ENCODE data around the gene STK4.
A peak's percentile ranks its signal among the peaks of the same experiment; 100 is the strongest.

STK4 gene

DNA sequence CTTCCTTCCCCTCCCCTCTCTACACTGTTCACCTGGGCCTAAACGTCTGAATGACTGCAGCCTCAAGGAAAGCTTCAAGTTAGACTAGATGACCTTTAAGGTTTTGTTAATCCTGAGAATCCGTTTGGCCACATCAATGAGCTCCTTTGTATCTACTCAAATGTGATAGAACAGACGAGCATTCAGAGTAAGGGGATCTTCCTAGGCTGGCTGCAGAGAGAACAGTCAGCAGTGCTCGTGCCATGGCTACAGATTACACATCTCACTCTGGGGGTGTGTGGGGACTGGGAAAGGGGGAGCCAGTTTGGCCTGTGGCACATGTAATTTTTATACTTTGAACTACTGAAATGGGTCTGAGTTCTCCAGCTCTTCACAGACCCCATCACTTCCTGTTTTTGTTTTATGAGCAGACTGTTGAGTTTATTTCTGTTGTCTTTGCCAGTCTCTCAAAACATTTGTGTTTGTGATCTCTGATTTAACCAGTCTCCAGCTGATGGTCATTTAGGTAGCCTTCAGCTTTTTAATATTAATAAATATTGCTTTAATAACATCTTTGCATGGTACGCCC is 83.7 kb downstream of the STK4 start:
- no peak for DNase-seq (ENCODE audit: low read depth in 1 of 2, low spot score in 1 of 2)
- H3K27me3 ChIP-seq (ENCODE audit: insufficient read depth, poor library complexity, severe bottlenecking), result no peaks in the 10 kb centered on the region
- TF ChIP-seq SPI1 (IDR thresholded peaks at IDR 0.05; ENCODE audit: borderline replicate concordance, low read depth) (peak; percentile 95), GABPA (IDR thresholded peaks at IDR 0.05; ENCODE audit: low read depth) (no peak)
- H3K27ac ChIP-seq (replicated peaks), result no peak overlapping the region
- H3K4me3 ChIP-seq (replicated peaks; ENCODE audit: insufficient read depth, low read length), result no peak overlapping the region

DNA sequence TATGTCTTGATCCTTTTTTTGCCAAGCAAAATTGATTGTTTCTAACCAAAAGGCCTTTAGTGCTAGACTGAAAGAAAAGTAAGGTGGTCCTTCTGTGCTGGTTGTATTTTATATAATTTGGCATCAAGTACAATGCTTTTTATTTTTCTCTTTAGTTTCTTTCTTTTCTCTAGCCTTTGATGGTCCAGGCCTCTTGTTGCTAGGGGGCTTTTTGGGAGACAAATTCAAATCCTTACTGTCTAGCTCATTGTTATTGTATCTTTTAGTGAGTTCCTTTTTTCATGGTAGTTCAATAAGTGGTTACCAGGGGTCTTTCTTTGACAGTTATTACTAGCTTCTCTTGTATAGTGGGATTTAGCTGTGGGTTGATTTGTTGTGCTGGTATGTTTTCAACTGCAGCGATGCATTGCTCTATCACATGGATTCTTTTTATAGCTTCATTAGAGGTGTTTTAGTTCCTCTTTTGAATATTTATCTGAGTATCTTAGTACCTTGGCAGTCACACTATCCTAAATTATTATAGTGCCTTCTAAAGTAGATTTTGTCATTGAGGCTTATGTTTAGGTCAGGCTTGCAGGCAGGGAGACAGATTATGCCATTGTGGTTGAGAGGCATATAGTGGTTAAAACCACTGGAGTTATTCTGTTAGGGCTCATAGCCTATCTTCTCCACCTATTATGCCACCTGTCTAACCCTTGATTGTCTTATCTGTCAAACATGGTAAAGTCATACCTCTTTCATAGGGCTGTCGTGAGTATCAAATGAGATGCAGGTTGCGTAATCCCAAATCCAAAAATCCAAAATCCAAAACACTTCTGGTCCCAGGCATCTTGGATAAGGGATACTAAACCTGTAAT is 85.1 kb downstream of the STK4 start:
- no peak for DNase-seq (ENCODE audit: low read depth in 1 of 2, low spot score in 1 of 2)
- no peaks in the 10 kb centered on the region for H3K27me3 ChIP-seq (ENCODE audit: insufficient read depth, poor library complexity, severe bottlenecking)
- TF ChIP-seq POLR2AphosphoS5 (IDR thresholded peaks at IDR 0.05; ENCODE audit: low read depth), result no peak
- no peak for TF ChIP-seq GABPA (IDR thresholded peaks at IDR 0.05; ENCODE audit: low read depth)
- TF ChIP-seq SPI1 (IDR thresholded peaks at IDR 0.05; ENCODE audit: borderline replicate concordance, low read depth), result no peak
- TF ChIP-seq, protein P1, sequence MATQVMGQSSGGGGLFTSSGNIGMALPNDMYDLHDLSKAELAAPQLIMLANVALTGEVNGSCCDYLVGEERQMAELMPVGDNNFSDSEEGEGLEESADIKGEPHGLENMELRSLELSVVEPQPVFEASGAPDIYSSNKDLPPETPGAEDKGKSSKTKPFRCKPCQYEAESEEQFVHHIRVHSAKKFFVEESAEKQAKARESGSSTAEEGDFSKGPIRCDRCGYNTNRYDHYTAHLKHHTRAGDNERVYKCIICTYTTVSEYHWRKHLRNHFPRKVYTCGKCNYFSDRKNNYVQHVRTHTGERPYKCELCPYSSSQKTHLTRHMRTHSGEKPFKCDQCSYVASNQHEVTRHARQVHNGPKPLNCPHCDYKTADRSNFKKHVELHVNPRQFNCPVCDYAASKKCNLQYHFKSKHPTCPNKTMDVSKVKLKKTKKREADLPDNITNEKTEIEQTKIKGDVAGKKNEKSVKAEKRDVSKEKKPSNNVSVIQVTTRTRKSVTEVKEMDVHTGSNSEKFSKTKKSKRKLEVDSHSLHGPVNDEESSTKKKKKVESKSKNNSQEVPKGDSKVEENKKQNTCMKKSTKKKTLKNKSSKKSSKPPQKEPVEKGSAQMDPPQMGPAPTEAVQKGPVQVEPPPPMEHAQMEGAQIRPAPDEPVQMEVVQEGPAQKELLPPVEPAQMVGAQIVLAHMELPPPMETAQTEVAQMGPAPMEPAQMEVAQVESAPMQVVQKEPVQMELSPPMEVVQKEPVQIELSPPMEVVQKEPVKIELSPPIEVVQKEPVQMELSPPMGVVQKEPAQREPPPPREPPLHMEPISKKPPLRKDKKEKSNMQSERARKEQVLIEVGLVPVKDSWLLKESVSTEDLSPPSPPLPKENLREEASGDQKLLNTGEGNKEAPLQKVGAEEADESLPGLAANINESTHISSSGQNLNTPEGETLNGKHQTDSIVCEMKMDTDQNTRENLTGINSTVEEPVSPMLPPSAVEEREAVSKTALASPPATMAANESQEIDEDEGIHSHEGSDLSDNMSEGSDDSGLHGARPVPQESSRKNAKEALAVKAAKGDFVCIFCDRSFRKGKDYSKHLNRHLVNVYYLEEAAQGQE (IDR thresholded peaks at IDR 0.05; ENCODE audit: insufficient replicate concordance, low read depth), result no peak
- TF ChIP-seq, protein P2, sequence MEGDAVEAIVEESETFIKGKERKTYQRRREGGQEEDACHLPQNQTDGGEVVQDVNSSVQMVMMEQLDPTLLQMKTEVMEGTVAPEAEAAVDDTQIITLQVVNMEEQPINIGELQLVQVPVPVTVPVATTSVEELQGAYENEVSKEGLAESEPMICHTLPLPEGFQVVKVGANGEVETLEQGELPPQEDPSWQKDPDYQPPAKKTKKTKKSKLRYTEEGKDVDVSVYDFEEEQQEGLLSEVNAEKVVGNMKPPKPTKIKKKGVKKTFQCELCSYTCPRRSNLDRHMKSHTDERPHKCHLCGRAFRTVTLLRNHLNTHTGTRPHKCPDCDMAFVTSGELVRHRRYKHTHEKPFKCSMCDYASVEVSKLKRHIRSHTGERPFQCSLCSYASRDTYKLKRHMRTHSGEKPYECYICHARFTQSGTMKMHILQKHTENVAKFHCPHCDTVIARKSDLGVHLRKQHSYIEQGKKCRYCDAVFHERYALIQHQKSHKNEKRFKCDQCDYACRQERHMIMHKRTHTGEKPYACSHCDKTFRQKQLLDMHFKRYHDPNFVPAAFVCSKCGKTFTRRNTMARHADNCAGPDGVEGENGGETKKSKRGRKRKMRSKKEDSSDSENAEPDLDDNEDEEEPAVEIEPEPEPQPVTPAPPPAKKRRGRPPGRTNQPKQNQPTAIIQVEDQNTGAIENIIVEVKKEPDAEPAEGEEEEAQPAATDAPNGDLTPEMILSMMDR (IDR thresholded peaks at IDR 0.05; ENCODE audit: insufficient read depth, low read length), result no peak
- H3K4me3 ChIP-seq (replicated peaks; ENCODE audit: insufficient read depth, low read length), result no peak overlapping the region
- H3K27ac ChIP-seq (replicated peaks), result peak overlapping the region; percentile 23; the same call in 1 of the 2 replicates

DNA sequence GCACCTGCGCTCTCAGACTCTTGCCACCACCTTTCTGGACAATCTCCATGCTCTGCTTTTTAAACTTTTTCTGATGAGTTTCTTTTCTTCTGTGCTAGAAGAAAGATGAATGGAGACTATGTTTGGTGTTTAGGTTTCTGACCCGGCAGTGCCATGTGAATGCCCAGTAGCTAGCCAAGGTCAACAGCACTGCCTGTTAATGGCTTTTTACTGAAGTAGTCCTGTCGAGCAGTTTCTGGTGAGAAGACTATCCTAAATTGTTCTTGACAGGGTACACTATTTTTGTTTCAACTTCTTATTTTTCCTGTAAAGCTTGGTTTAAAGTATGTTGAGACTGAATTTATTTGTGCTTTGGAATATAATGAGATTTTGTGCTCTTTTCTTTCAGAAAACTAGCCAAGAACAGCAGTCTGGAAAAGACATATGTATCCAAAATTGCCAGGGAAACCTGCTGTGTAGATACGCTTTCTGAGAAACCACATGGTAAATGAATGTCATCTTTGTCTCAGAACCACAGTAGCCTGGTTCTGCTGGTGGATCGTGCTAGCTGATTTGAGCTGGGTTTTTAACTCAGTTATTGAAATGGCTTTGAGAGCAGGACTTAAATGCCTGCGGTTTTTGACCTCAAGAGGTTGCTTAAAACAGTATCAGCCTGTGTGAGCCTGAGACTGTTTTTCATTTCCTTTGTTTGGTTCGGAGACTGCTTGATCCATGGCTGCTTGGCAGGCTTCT is 86.6 kb downstream of the STK4 start:
- 0 out of 2 replicates have a peak overlapping the region, but pooled peaks have one; percentile 18 for H3K27ac ChIP-seq (replicated peaks)
- peak in 1 of 2 experiments; percentile 25 for DNase-seq (ENCODE audit: low read depth in 1 of 2, low spot score in 1 of 2)
- TF ChIP-seq, protein P1 (IDR thresholded peaks at IDR 0.05; ENCODE audit: insufficient replicate concordance, low read depth), result no peak
- TF ChIP-seq, protein P2 (IDR thresholded peaks at IDR 0.05; ENCODE audit: insufficient read depth, low read length), result no peak
- TF ChIP-seq GABPA (IDR thresholded peaks at IDR 0.05; ENCODE audit: low read depth), result no peak
- TF ChIP-seq POLR2AphosphoS5 (IDR thresholded peaks at IDR 0.05; ENCODE audit: low read depth), result no peak
- no peak for TF ChIP-seq SPI1 (IDR thresholded peaks at IDR 0.05; ENCODE audit: borderline replicate concordance, low read depth)

More for the DNA sequence above, 86.6 kb downstream of the STK4 start:
- no peak overlapping the region for H3K4me3 ChIP-seq (replicated peaks; ENCODE audit: insufficient read depth, low read length)
- H3K27me3 ChIP-seq (ENCODE audit: insufficient read depth, poor library complexity, severe bottlenecking), result no peaks in the 10 kb centered on the region

Measured in HL-60 (cell line).